Measurements from ENCODE around the gene CYP4F11.

GRCh38 chr19:15971224-15971780 lies 37.0 kb upstream of the CYP4F11 start:
- TF ChIP-seq POLR2AphosphoS5 (IDR thresholded peaks at IDR 0.05; ENCODE audit: borderline replicate concordance, low read depth, low read length) (no peak), EZH2 (IDR thresholded peaks at IDR 0.05) (no peak), FOXP2 (optimal IDR thresholded peaks at IDR 0.05; ENCODE audit: control extremely low read depth, extremely low read length, insufficient read depth) (no peak)

All from SK-N-MC (cell line).